ENCODE measurements around the gene RBM8A. TPM values are rescaled to one million over a fixed set of nuclear protein-coding genes. Genes with fewer than 3 reads are reported as not detected.
A peak's percentile ranks its signal among the peaks of the same experiment; 100 is the strongest.

The RBM8A gene
- total RNA-seq, 1 donor from 2014 or later: 177 TPM

- Histone ChIP-seq H3K4me3 (ENCODE audit: insufficient read depth, low read depth, low read length) (peak within 1 kb of the TSS; percentile 87), H3K4me1 (ENCODE audit: insufficient read depth, low read length) (peaks cover 35% of the 10 kb centered on the region), H3K4me2 (ENCODE audit: low read length) (peak within 1 kb of the TSS; percentile 93), H3K27me3 (ENCODE audit: insufficient read depth, low read length) (no peaks in the 10 kb centered on the region), H2AFZ (ENCODE audit: low read depth, low read length) (peak within 1 kb of the TSS; percentile 93), H3K9ac (ENCODE audit: low read length) (peak within 1 kb of the TSS; percentile 84), H4K20me1 (ENCODE audit: insufficient read depth, low read length) (no peaks in the 10 kb centered on the region), H3K36me3 (ENCODE audit: insufficient read depth, low read length) (no peaks in the 10 kb centered on the region), H3K9me3 (ENCODE audit: insufficient read depth, low read depth, low read length) (peaks cover 5% of the 10 kb centered on the region), H3K27ac (ENCODE audit: low read depth, low read length) (peak within 1 kb of the TSS; percentile 81), H3K79me2 (ENCODE audit: insufficient read depth, low read length) (peaks cover 5% of the 10 kb centered on the region)
- Mint-ChIP-seq H3K36me3 (ENCODE audit: low read depth, unreplicated experiment) (no peaks in the 10 kb centered on the region), H3K4me1 (ENCODE audit: low read depth, unreplicated experiment) (peaks cover 26% of the 10 kb centered on the region), H3K27ac (ENCODE audit: unreplicated experiment) (peak within 1 kb of the TSS; percentile 91), H3K27me3 (ENCODE audit: low read depth, unreplicated experiment) (no peaks in the 10 kb centered on the region), H3K4me3 (ENCODE audit: unreplicated experiment) (peak within 1 kb of the TSS; percentile 89), H3K9me3 (ENCODE audit: unreplicated experiment) (no peaks in the 10 kb centered on the region)
- DNase-seq (ENCODE audit: low read depth) (peak; percentile 86), FAIRE-seq (peak; percentile 9)
- TF ChIP-seq EZH2 (IDR thresholded peaks at IDR 0.05; ENCODE audit: insufficient read depth, low read length) (no peak), CTCF (IDR thresholded peaks at IDR 0.05; ENCODE audit: insufficient read depth, low read depth, low read length) (no peak)
Observed at GRCh38 chr1:145964328-145965118, 37.2 kb upstream of the RBM8A start, which contains the start of the genes ANKRD34A and POLR3GL. ANKRD34A (minus strand) TSS chr1:145964575; CDS start chr1:145961759, 2,816 bp downstream. POLR3GL (plus strand) TSS chr1:145964690; CDS start chr1:145974866, 10,176 bp downstream.

- Histone ChIP-seq H3K4me3 (ENCODE audit: insufficient read depth, low read depth, low read length) (peak overlapping the region; percentile 87), H2AFZ (ENCODE audit: low read depth, low read length) (peak overlapping the region; percentile 93), H4K20me1 (ENCODE audit: insufficient read depth, low read length) (no peaks in the 10 kb centered on the region), H3K4me2 (ENCODE audit: low read length) (peak overlapping the region; percentile 93), H3K27ac (ENCODE audit: low read depth, low read length) (peak overlapping the region; percentile 81), H3K9ac (ENCODE audit: low read length) (peak overlapping the region; percentile 84), H3K4me1 (ENCODE audit: insufficient read depth, low read length) (peaks cover 36% of the 10 kb centered on the region), H3K36me3 (ENCODE audit: insufficient read depth, low read length) (no peaks in the 10 kb centered on the region), H3K79me2 (ENCODE audit: insufficient read depth, low read length) (peaks cover 5% of the 10 kb centered on the region), H3K27me3 (ENCODE audit: insufficient read depth, low read length) (no peaks in the 10 kb centered on the region), H3K9me3 (ENCODE audit: insufficient read depth, low read depth, low read length) (peaks cover 5% of the 10 kb centered on the region)
- DNase-seq (ENCODE audit: low read depth) (peak; percentile 70), FAIRE-seq (no peak)
- no peaks in the 10 kb centered on the region for H3K9me3 Mint-ChIP-seq (ENCODE audit: unreplicated experiment)
- no peaks in the 10 kb centered on the region for H3K36me3 Mint-ChIP-seq (ENCODE audit: low read depth, unreplicated experiment)
- peaks cover 29% of the 10 kb centered on the region for H3K4me1 Mint-ChIP-seq (ENCODE audit: low read depth, unreplicated experiment)
- no peaks in the 10 kb centered on the region for H3K27me3 Mint-ChIP-seq (ENCODE audit: low read depth, unreplicated experiment)
- H3K4me3 Mint-ChIP-seq (ENCODE audit: unreplicated experiment): peak overlapping the region; percentile 89
- peak overlapping the region; percentile 91 for H3K27ac Mint-ChIP-seq (ENCODE audit: unreplicated experiment)
- no peak for TF ChIP-seq CTCF (IDR thresholded peaks at IDR 0.05; ENCODE audit: insufficient read depth, low read depth, low read length)
Observed at GRCh38 chr1:145963265-145964019, 36.2 kb upstream of the RBM8A start.

Data from astrocyte (in vitro differentiated cells and primary cell).